HEK293 (cell line): ENCODE data around the gene UBA7.

Source experiments
- CTCF ChIA-PET: fragments of 350-600 bp; formaldehyde crosslinking; extraction: SDS; loops from one replicate; lab custom pipeline; 2021; ENCODE audit warnings: antibody characterized with exemption; lab: Yijun Ruan, JAX
- POLR2A ChIA-PET: fragments of 300-600 bp; formaldehyde crosslinking; extraction: SDS; loops from one replicate; lab custom pipeline; 2020; ENCODE audit warnings: antibody characterized with exemption, inconsistent platforms; lab: Yijun Ruan, JAX
- H3K27ac ChIP-seq: fragments of 200-500 bp; sonication (Bioruptor generic); 2 replicates; pipeline ENCODE4 v1.5.1; 2014; ENCODE audit warnings: low read depth, low read length, control low read depth, inconsistent platforms; ENCODE audit errors: extremely low read depth
- H3K36me3 ChIP-seq, 2 experiments: fragments of 200-500 bp in 1 of 2; sonication (Bioruptor generic) in 1 of 2; 1 replicate in 1 of 2; 2 replicates in 1 of 2; pipeline ENCODE4 v1.5.1; 2014 to 2017; ENCODE audit warnings: inconsistent platforms in 2 of 2, low read length in 2 of 2; ENCODE audit not compliant: control insufficient read depth in 2 of 2, insufficient read depth in 1 of 2
- H3K4me1 ChIP-seq: fragments of 200-500 bp; sonication (Bioruptor generic); 2 replicates; pipeline ENCODE4 v1.5.1; 2014; ENCODE audit warnings: mild to moderate bottlenecking, low read length, inconsistent platforms; ENCODE audit not compliant: control insufficient read depth, insufficient read depth
- H3K4me3 ChIP-seq: 2 replicates; pipeline ENCODE4 v1.5.1; 2011; ENCODE audit warnings: low read depth, mild to moderate bottlenecking, control low read depth, low read length, moderate library complexity
- H3K9me3 ChIP-seq: fragments of 200-500 bp; sonication (Bioruptor generic); 2 replicates; pipeline ENCODE4 v1.5.1; 2014; ENCODE audit warnings: low read depth, low read length, inconsistent platforms; ENCODE audit not compliant: control insufficient read depth, insufficient read depth
- BCL11A ChIP-seq: fragments of 450-650 bp; formaldehyde crosslinking; IDR thresholded peaks from 2 replicates; pipeline ENCODE4 v1.5.1; 2016; ENCODE audit warnings: low read depth, missing biosample characterization, missing genetic modification characterization
- OVOL3 ChIP-seq: fragments of 450-650 bp; formaldehyde crosslinking; IDR thresholded peaks from 2 replicates; pipeline ENCODE4 v1.5.1; 2016; ENCODE audit warnings: missing biosample characterization, missing genetic modification characterization
- SCRT2 ChIP-seq: fragments of 450-650 bp; formaldehyde crosslinking; IDR thresholded peaks from 2 replicates; pipeline ENCODE4 v1.5.1; 2016; ENCODE audit warnings: missing biosample characterization, missing genetic modification characterization
- SP2 ChIP-seq: fragments of 450-650 bp; formaldehyde crosslinking; IDR thresholded peaks from 2 replicates; pipeline ENCODE4 v1.5.1; 2016; ENCODE audit warnings: missing biosample characterization, missing genetic modification characterization
- SP3 ChIP-seq: fragments of 450-650 bp; formaldehyde crosslinking; IDR thresholded peaks from 2 replicates; pipeline ENCODE4 v1.5.1; 2016; ENCODE audit warnings: missing biosample characterization, missing genetic modification characterization
- TRIM28 ChIP-seq: IDR thresholded peaks from 2 replicates; pipeline ENCODE4 v1.6.1; 2011; ENCODE audit warnings: low read length, control low read depth, borderline replicate concordance
- YY2 ChIP-seq: fragments of 450-650 bp; formaldehyde crosslinking; IDR thresholded peaks from 2 replicates; pipeline ENCODE4 v1.5.1; 2016; ENCODE audit warnings: missing biosample characterization, missing genetic modification characterization
- ZBTB17 ChIP-seq: fragments of 450-650 bp; formaldehyde crosslinking; IDR thresholded peaks from 2 replicates; pipeline ENCODE4 v1.5.1; 2016; ENCODE audit warnings: missing biosample characterization, missing genetic modification characterization
- ZBTB20 ChIP-seq: fragments of 450-650 bp; formaldehyde crosslinking; IDR thresholded peaks from 2 replicates; pipeline ENCODE4 v1.5.1; 2016; ENCODE audit warnings: missing biosample characterization, missing genetic modification characterization
- ZNF239 ChIP-seq: fragments of 450-650 bp; formaldehyde crosslinking; IDR thresholded peaks from 2 replicates; pipeline ENCODE4 v1.5.1; 2016; ENCODE audit warnings: missing biosample characterization, missing genetic modification characterization
- ZNF335 ChIP-seq: fragments of 450-650 bp; formaldehyde crosslinking; conservative IDR thresholded peaks from 2 replicates; pipeline ENCODE4 v1.5.1; 2016; ENCODE audit warnings: missing biosample characterization, missing genetic modification characterization
- ZNF514 ChIP-seq: fragments of 450-650 bp; formaldehyde crosslinking; IDR thresholded peaks from 2 replicates; pipeline ENCODE4 v1.5.1; 2016; ENCODE audit warnings: missing biosample characterization, missing genetic modification characterization
- ZNF530 ChIP-seq: fragments of 450-650 bp; formaldehyde crosslinking; IDR thresholded peaks from 2 replicates; pipeline ENCODE4 v1.5.1; 2016; ENCODE audit warnings: low read depth, missing biosample characterization, missing genetic modification characterization
- ZNF629 ChIP-seq: fragments of 450-650 bp; formaldehyde crosslinking; IDR thresholded peaks from 2 replicates; pipeline ENCODE4 v1.5.1; 2017; ENCODE audit warnings: missing biosample characterization, missing genetic modification characterization
- ZNF660 ChIP-seq: fragments of 450-650 bp; IDR thresholded peaks from 2 replicates; pipeline ENCODE4 v1.5.1; 2018; ENCODE audit warnings: missing biosample characterization, mild to moderate bottlenecking, missing genetic modification characterization
- ZXDB ChIP-seq: fragments of 450-650 bp; formaldehyde crosslinking; IDR thresholded peaks from 2 replicates; pipeline ENCODE4 v1.5.1; 2016; ENCODE audit warnings: missing biosample characterization, missing genetic modification characterization
- TF ChIP-seq, protein P1 (sequence below): fragments of 450-650 bp; formaldehyde crosslinking; IDR thresholded peaks from 2 replicates; pipeline ENCODE4 v1.5.1; 2016; ENCODE audit warnings: missing biosample characterization, missing genetic modification characterization
- TF ChIP-seq, protein P2 (sequence below): fragments of 450-650 bp; formaldehyde crosslinking; IDR thresholded peaks from 2 replicates; pipeline ENCODE4 v1.5.1; 2016; ENCODE audit warnings: missing biosample characterization, missing genetic modification characterization
- TF ChIP-seq, protein P3 (sequence below): fragments of 450-650 bp; formaldehyde crosslinking; IDR thresholded peaks from 2 replicates; pipeline ENCODE4 v1.5.1; 2016; ENCODE audit warnings: missing biosample characterization, missing genetic modification characterization
- TF ChIP-seq, protein P4 (sequence below): fragments of 450-650 bp; formaldehyde crosslinking; IDR thresholded peaks from 2 replicates; pipeline ENCODE4 v1.5.1; 2016; ENCODE audit warnings: missing biosample characterization, missing genetic modification characterization
- TF ChIP-seq, protein P5 (sequence below): fragments of 450-650 bp; formaldehyde crosslinking; conservative IDR thresholded peaks from 2 replicates; pipeline ENCODE4 v1.5.1; 2016; ENCODE audit warnings: low read depth, missing biosample characterization, missing genetic modification characterization

Gene UBA7

DNA sequence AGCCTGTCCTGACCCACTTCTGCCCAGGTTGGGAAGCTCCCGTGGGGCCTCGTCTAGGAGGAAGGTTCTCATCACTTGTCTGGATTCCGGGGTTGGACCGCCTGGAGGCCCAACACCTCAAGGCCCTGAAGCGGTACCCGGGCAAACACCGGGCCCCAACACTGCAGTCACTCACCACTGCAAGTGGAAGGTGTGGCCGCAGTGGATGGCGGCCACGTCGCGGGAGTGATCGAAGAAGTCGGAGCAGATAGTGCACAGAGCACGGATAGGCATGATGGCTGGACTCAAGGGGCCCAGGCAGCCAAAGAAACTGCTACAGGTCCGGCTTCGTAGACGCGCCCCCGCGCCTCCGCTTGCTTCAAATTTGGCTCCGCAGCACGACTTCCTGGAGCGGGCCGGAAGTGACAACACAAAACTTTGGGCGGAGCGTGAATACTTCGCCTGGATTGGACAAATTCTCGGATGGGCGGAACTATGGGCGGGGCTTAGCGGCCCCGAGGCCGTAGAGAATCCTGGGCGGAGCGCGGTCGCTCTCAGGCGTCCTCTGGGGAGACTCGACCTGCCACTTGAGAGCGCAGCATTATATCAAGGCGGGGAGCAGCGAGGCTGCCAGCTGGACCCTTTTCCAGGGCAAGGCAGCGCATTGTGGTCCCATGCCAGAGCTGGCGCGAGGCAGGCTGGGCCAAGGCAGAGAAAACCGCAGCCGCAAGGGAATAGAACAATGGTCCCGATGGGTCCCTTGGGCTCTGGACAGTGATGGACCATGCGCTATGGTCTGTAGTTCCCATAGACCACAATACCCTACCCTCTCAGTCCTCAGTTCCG, 42.6 kb upstream of the UBA7 start, which contains the start of gene TRAIP:
TSS of gene TRAIP (minus strand) at position 384 of the 825 bp plus-strand sequence. CDS start at position 273, 111 bp downstream.
- Histone ChIP-seq H3K36me3 (peaks cover 0 to 3% of the 10 kb centered on the region in 2 experiments; a peak in 2 of 3 replicates), H3K4me1 (no peaks in the 10 kb centered on the region), H3K27ac (peak within 1 kb of the TSS; percentile 28; the same call in 1 of the 2 replicates), H3K9me3 (no peaks in the 10 kb centered on the region), H3K4me3 (peak within 1 kb of the TSS; percentile 54)
- ChIA-PET CTCF (interaction anchor here (0.6 to 1.4 kb wide), 5 partner anchors 17 to 49 kb away, joined by 3 to 5 read pairs (median 3); no protein-coding TSS in a partner anchor), POLR2A (interaction anchor here (1.3 to 1.6 kb wide), 2 partner anchors 10 to 12 kb away, joined by 3 to 5 read pairs; no protein-coding TSS in a partner anchor)
- TF ChIP-seq, protein P1, sequence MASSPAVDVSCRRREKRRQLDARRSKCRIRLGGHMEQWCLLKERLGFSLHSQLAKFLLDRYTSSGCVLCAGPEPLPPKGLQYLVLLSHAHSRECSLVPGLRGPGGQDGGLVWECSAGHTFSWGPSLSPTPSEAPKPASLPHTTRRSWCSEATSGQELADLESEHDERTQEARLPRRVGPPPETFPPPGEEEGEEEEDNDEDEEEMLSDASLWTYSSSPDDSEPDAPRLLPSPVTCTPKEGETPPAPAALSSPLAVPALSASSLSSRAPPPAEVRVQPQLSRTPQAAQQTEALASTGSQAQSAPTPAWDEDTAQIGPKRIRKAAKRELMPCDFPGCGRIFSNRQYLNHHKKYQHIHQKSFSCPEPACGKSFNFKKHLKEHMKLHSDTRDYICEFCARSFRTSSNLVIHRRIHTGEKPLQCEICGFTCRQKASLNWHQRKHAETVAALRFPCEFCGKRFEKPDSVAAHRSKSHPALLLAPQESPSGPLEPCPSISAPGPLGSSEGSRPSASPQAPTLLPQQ (tag by site-specific recombination): 0 out of 2 replicates have a peak, but pooled peaks have one; percentile 42
- TF ChIP-seq, protein P2, sequence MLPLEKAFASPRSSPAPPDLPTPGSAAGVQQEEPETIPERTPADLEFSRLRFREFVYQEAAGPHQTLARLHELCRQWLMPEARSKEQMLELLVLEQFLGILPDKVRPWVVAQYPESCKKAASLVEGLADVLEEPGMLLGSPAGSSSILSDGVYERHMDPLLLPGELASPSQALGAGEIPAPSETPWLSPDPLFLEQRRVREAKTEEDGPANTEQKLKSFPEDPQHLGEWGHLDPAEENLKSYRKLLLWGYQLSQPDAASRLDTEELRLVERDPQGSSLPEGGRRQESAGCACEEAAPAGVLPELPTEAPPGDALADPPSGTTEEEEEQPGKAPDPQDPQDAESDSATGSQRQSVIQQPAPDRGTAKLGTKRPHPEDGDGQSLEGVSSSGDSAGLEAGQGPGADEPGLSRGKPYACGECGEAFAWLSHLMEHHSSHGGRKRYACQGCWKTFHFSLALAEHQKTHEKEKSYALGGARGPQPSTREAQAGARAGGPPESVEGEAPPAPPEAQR (tag by site-specific recombination): no peak
- peak; percentile 87 for TF ChIP-seq ZNF335 (tag by site-specific recombination)
- 0 out of 2 replicates have a peak, but pooled peaks have one; percentile 31 for TF ChIP-seq ZNF660 (tag by site-specific recombination)
- no peak for TF ChIP-seq ZNF530 (tag by site-specific recombination)
- peak; percentile 35; the same call in 1 of the 2 replicates for TF ChIP-seq ZXDB (tag by site-specific recombination)
- peak; percentile 93 for TF ChIP-seq SP3 (tag by site-specific recombination)
- TF ChIP-seq ZBTB20 (tag by site-specific recombination): peak; percentile 89
- TF ChIP-seq OVOL3 (tag by site-specific recombination): no peak
- TF ChIP-seq ZNF629: peak; percentile 50; the same call in 1 of the 2 replicates
- TF ChIP-seq TRIM28: peak; percentile 56; the same call in 1 of the 2 replicates
- TF ChIP-seq BCL11A (tag by site-specific recombination): no peak
- TF ChIP-seq, protein P3, sequence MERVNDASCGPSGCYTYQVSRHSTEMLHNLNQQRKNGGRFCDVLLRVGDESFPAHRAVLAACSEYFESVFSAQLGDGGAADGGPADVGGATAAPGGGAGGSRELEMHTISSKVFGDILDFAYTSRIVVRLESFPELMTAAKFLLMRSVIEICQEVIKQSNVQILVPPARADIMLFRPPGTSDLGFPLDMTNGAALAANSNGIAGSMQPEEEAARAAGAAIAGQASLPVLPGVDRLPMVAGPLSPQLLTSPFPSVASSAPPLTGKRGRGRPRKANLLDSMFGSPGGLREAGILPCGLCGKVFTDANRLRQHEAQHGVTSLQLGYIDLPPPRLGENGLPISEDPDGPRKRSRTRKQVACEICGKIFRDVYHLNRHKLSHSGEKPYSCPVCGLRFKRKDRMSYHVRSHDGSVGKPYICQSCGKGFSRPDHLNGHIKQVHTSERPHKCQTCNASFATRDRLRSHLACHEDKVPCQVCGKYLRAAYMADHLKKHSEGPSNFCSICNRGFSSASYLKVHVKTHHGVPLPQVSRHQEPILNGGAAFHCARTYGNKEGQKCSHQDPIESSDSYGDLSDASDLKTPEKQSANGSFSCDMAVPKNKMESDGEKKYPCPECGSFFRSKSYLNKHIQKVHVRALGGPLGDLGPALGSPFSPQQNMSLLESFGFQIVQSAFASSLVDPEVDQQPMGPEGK (tag by site-specific recombination): peak; percentile 35; the same call in 1 of the 2 replicates
- TF ChIP-seq SP2 (tag by site-specific recombination): peak; percentile 91
- TF ChIP-seq SCRT2 (tag by site-specific recombination): peak; percentile 89
- TF ChIP-seq YY2 (tag by site-specific recombination): 0 out of 2 replicates have a peak, but pooled peaks have one; percentile 11
- peak; percentile 73 for TF ChIP-seq ZBTB17 (tag by site-specific recombination)
- TF ChIP-seq, protein P4, sequence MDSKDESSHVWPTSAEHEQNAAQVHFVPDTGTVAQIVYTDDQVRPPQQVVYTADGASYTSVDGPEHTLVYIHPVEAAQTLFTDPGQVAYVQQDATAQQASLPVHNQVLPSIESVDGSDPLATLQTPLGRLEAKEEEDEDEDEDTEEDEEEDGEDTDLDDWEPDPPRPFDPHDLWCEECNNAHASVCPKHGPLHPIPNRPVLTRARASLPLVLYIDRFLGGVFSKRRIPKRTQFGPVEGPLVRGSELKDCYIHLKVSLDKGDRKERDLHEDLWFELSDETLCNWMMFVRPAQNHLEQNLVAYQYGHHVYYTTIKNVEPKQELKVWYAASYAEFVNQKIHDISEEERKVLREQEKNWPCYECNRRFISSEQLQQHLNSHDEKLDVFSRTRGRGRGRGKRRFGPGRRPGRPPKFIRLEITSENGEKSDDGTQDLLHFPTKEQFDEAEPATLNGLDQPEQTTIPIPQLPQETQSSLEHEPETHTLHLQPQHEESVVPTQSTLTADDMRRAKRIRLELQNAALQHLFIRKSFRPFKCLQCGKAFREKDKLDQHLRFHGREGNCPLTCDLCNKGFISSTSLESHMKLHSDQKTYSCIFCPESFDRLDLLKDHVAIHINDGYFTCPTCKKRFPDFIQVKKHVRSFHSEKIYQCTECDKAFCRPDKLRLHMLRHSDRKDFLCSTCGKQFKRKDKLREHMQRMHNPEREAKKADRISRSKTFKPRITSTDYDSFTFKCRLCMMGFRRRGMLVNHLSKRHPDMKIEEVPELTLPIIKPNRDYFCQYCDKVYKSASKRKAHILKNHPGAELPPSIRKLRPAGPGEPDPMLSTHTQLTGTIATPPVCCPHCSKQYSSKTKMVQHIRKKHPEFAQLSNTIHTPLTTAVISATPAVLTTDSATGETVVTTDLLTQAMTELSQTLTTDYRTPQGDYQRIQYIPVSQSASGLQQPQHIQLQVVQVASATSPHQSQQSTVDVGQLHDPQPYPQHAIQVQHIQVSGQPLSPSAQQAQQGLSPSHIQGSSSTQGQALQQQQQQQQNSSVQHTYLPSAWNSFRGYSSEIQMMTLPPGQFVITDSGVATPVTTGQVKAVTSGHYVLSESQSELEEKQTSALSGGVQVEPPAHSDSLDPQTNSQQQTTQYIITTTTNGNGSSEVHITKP: peak; percentile 24; the same call in 1 of the 2 replicates
- TF ChIP-seq ZNF514: no peak
- TF ChIP-seq ZNF239 (tag by site-specific recombination): no peak
- TF ChIP-seq, protein P5, sequence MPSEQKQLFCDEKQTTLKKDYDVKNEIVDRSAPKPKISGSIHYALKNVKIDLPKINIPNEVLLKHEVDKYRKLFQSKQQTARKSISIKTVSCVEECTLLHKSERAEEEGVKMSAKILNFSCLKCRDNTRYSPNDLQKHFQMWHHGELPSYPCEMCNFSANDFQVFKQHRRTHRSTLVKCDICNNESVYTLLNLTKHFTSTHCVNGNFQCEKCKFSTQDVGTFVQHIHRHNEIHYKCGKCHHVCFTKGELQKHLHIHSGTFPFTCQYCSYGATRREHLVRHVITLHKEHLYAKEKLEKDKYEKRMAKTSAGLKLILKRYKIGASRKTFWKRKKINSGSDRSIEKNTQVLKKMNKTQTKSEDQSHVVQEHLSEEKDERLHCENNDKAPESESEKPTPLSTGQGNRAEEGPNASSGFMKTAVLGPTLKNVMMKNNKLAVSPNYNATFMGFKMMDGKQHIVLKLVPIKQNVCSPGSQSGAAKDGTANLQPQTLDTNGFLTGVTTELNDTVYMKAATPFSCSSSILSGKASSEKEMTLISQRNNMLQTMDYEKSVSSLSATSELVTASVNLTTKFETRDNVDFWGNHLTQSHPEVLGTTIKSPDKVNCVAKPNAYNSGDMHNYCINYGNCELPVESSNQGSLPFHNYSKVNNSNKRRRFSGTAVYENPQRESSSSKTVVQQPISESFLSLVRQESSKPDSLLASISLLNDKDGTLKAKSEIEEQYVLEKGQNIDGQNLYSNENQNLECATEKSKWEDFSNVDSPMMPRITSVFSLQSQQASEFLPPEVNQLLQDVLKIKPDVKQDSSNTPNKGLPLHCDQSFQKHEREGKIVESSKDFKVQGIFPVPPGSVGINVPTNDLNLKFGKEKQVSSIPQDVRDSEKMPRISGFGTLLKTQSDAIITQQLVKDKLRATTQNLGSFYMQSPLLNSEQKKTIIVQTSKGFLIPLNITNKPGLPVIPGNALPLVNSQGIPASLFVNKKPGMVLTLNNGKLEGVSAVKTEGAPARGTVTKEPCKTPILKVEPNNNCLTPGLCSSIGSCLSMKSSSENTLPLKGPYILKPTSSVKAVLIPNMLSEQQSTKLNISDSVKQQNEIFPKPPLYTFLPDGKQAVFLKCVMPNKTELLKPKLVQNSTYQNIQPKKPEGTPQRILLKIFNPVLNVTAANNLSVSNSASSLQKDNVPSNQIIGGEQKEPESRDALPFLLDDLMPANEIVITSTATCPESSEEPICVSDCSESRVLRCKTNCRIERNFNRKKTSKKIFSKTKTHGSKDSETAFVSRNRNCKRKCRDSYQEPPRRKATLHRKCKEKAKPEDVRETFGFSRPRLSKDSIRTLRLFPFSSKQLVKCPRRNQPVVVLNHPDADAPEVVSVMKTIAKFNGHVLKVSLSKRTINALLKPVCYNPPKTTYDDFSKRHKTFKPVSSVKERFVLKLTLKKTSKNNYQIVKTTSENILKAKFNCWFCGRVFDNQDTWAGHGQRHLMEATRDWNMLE: peak; percentile 70
